ENCODE results near the gene RTCB. TPM values are rescaled to one million over a fixed set of nuclear protein-coding genes. Genes with fewer than 3 reads are reported as not detected.

The RTCB gene
- total RNA-seq, 1 experiment from 2014 or later: 86.6 TPM

DNA sequence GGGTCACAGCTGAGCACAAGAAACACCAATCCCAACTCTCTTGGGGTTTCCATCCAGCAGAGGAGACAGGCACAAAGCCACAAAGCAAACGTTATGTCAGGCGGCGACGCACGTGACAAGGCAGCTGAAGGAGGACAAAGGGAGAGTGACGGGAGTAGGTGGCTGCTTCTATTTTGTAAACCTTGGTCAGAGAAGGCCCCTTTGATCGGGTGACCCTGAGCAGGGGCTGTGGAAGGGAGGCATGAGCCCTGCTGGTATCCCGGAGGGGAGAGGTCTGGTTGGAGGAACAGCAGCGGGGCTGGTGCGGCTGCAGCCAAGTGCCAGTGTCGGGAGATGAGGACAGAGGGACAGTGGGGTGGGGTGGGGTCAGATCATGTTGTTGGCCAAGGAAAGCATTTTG, 71.6 kb downstream of the RTCB start:
- no peak for DNase-seq (ENCODE audit: low read depth)

DNA sequence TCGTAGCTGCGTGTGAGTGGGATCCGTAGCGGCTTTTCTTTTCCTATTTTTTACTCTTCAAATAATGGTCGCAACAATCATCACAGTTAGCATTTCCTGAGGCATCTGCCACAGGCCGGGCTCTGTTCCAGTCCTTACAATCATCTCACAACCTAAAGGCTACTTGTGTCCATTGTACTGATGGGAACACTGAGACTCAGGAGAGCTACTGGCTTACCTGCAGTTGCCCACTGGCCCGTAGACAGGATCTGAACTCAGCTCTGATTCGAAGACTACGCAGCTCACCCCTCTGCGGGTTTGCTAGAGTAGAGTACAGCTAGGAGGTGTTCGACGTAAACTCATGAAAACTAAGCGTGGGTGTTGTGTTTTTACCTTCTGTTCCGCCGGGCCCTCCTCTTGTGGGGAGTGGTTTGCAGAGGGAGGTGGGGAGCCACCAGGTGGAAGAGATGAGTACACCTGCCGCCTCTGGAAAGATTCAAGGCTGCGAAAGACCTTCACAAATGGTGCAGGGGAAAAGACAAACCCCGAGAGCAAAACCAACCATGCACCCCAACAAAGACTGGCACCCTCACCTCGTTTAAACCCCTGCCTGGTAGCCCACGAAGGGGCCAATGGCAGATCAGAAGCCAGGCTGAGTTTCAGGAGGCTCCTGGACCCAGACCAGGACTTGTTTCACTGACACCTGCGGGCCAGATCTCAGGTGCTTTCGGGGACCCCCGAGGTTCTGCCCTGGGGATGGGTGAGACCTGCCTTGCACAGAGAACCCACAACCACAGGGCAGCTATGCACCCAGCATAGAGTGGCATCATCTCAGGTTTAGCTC, 72.6 kb downstream of the RTCB start:
- no peak for DNase-seq (ENCODE audit: low read depth)

DNA sequence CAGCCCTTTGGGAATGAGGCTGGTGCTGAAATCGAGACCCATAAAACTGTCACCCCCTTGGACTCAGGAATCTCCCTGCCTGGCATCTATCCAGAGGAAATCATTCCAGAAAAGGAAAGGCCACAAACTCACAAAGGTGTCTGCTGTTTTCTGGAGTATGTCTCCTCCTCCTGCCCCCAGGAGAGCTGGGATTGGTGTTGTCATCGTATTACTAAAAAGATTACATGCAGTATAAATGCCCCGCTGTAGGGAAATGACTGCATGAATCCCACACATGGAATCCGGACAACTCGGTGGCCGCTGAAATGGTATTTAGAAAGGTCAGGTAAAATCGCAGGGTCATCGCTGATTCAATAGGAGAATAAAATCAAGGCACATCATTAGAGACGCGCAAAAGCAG, 73.3 kb downstream of the RTCB start:
- DNase-seq (ENCODE audit: low read depth): no peak

Small RNAs within 50 kb of the gene (small RNA-seq; reads per million reads assigned to genes)
- gene AL021937.2 (not detected), gene IGLVIVOR22-2 (not detected), gene RF02171 (not detected), gene RF02172 (not detected)

Other genes starting within 250 kb of the RTCB start
- not detected in 2 replicates for gene RFPL2, start 207.2 kb downstream of the RTCB start, total RNA-seq (2014; rRNA removed; shearing (Covaris generic))
- gene SLC5A4, start 156.9 kb downstream of the RTCB start, total RNA-seq (2014; rRNA removed; shearing (Covaris generic)): 0.53 and 1.2 TPM in 2 replicates
- gene RFPL3, start 54.4 kb downstream of the RTCB start, total RNA-seq (2014; rRNA removed; shearing (Covaris generic)): not detected in 2 replicates
- not detected in 2 replicates for gene BPIFC, start 52.2 kb upstream of the RTCB start, total RNA-seq (2014; rRNA removed; shearing (Covaris generic))
- gene FBXO7, start 62.6 kb upstream of the RTCB start, total RNA-seq (2014; rRNA removed; shearing (Covaris generic)): 79.0 and 96.7 TPM in 2 replicates

All from HT1080 (cell line).